HEK293T (cell line): ENCODE results near the gene FCN1.
"Not testable (repeated sequence)": the region's sequence is repeated elsewhere in the genome, so short reads cannot be mapped to it uniquely, and the experiment has no call there.

Source experiments
- CTCF ChIA-PET: fragments of 350-600 bp; formaldehyde crosslinking; extraction: SDS; loops from one replicate; lab custom pipeline; 2021; ENCODE audit warnings: antibody characterized with exemption, inconsistent platforms; lab: Yijun Ruan, JAX
- POLR2A ChIA-PET: fragments of 350-600 bp; formaldehyde crosslinking; extraction: SDS; loops from one replicate; lab custom pipeline; 2020; ENCODE audit warnings: antibody characterized with exemption, inconsistent platforms; lab: Yijun Ruan, JAX
- DNase-seq: peaks from one replicate; pipeline ENCODE4 v3.0.0; 2012; ENCODE audit warnings: mixed read lengths; ENCODE audit errors: extremely low spot score
- ARNT ChIP-seq: fragments of 450-650 bp; IDR thresholded peaks from 2 replicates; pipeline ENCODE4 v1.6.1; 2017; ENCODE audit warnings: mild to moderate bottlenecking
- BHLHE40 ChIP-seq: fragments of 450-650 bp; IDR thresholded peaks from 2 replicates; pipeline ENCODE4 v1.6.1; 2016; ENCODE audit warnings: mild to moderate bottlenecking, moderate library complexity, borderline replicate concordance
- CTBP1 ChIP-seq: fragments of 450-650 bp; IDR thresholded peaks from 2 replicates; pipeline ENCODE4 v1.6.1; 2016; ENCODE audit warnings: borderline replicate concordance
- ELF4 ChIP-seq: fragments of 450-650 bp; IDR thresholded peaks from 2 replicates; pipeline ENCODE4 v1.6.1; 2017; ENCODE audit warnings: antibody characterized with exemption
- FOXA1 ChIP-seq: fragments of 450-650 bp; IDR thresholded peaks from 2 replicates; pipeline ENCODE4 v1.6.1; 2016; ENCODE audit warnings: mild to moderate bottlenecking
- FOXK2 ChIP-seq: fragments of 450-650 bp; IDR thresholded peaks from 2 replicates; pipeline ENCODE4 v1.6.1; 2016; ENCODE audit warnings: mild to moderate bottlenecking
- FOXM1 ChIP-seq: fragments of 450-650 bp; IDR thresholded peaks from 2 replicates; pipeline ENCODE4 v1.6.1; 2017; ENCODE audit warnings: mild to moderate bottlenecking, borderline replicate concordance
- HDGF ChIP-seq: fragments of 450-650 bp; IDR thresholded peaks from 2 replicates; pipeline ENCODE4 v1.6.1; 2017; ENCODE audit warnings: antibody characterized with exemption, borderline replicate concordance
- L3MBTL2 ChIP-seq: fragments of 450-650 bp; conservative IDR thresholded peaks from 2 replicates; pipeline ENCODE4 v1.6.1; 2016; ENCODE audit warnings: mild to moderate bottlenecking
- LEF1 ChIP-seq: fragments of 450-650 bp; IDR thresholded peaks from 2 replicates; pipeline ENCODE4 v1.6.1; 2017; ENCODE audit warnings: mild to moderate bottlenecking, borderline replicate concordance
- NFRKB ChIP-seq: fragments of 450-650 bp; IDR thresholded peaks from 2 replicates; pipeline ENCODE4 v1.6.1; 2016; ENCODE audit warnings: mild to moderate bottlenecking, moderate library complexity
- PKNOX1 ChIP-seq: fragments of 450-650 bp; IDR thresholded peaks from 2 replicates; pipeline ENCODE4 v1.6.1; 2016
- SP1 ChIP-seq: fragments of 450-650 bp; IDR thresholded peaks from 2 replicates; pipeline ENCODE4 v1.6.1; 2017
- SUZ12 ChIP-seq: fragments of 450-650 bp; IDR thresholded peaks from 2 replicates; pipeline ENCODE4 v1.6.1; 2016; ENCODE audit warnings: mild to moderate bottlenecking
- TARDBP ChIP-seq: fragments of 450-650 bp; IDR thresholded peaks from 2 replicates; pipeline ENCODE4 v1.6.1; 2016
- ZNF384 ChIP-seq: fragments of 450-650 bp; IDR thresholded peaks from 2 replicates; pipeline ENCODE4 v1.6.1; 2016

Gene FCN1

GRCh38 chr9:134960701-134961181, 43.0 kb upstream of the FCN1 start:
- POLR2A ChIA-PET = no interaction called here

DNA sequence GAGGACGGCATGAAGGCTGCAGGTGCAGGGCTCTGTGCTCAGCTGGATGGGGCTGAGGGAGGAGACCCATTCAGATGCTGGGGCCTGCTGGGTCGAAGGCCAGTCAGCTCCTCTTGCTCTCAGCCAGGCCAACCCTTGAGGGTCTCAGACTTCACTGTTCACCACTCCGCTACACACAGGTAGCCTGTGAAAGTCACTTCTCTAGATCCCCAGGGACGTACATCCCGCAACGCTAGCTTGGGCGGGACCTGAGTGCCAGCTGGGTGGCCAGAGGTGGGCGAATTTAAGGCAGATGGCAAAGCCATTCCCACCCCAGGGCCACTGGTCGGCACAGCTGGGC, 42.2 kb upstream of the FCN1 start:
- TF ChIP-seq LEF1 (no peak), FOXM1 (no peak)
- ChIA-PET CTCF (no interaction called here), POLR2A (no interaction called here)
- no peak for DNase-seq

More at GRCh38 chr9:134960701-134961181, 43.0 kb upstream of the FCN1 start:
- no peak for DNase-seq
- CTCF ChIA-PET = no interaction called here
- TF ChIP-seq ZNF384 (no peak), TARDBP (no peak), L3MBTL2 (no peak), SUZ12 (no peak), BHLHE40 (no peak), HDGF (no peak), ELF4 (no peak), FOXK2 (no peak), SP1 (no peak), FOXA1 (no peak), CTBP1 (no peak), LEF1 (no peak), ARNT (no peak), NFRKB (no peak), FOXM1 (no peak), PKNOX1 (no peak)

DNA sequence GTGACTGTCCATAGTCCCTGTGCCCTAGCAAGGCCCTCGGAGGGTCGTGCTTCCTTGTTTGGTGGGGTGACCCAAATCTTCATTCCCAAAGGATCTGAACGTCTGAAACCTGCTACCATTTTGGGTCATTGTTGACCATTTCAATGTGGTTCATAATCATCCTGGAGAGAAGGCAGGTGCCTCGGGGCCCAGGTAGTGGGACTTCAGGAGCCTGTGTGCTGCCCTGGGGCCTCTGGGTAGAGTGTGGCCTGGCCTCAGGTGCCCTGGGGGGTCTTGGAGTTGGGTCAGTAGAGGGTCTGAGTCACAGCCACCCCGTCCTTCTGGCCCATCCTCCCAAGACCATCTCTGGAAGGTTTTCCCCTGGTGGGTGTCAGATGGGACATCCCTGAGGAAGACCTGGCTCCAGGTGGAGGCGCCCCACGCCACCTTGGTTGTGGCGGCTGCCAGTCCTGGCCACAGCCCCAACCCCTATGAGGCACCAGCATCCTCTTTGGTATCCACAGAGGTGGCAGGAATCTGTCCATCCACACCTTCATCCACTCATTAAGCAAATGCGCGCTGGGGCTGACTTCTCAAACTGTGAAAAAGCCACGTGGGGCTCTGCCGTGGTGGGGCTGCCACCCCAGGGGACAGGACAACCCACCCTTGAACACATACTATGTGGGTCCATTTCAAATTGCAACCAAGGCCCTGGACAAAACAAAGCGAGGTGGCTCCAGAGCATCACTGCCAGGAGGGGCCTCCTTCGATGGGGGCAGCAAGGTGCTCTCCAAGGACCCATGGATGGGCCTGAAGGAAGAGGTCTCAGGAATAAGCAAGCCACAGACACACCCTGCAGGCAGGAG, 41.6 kb upstream of the FCN1 start:
- TF ChIP-seq FOXK2 (no peak), FOXM1 (no peak), PKNOX1 (no peak), CTBP1 (no peak), SP1 (no peak), L3MBTL2 (no peak), BHLHE40 (no peak), FOXA1 (no peak), ZNF384 (no peak), LEF1 (no peak), TARDBP (no peak), ELF4 (no peak), SUZ12 (no peak), NFRKB (no peak), HDGF (no peak), ARNT (no peak)
- CTCF ChIA-PET = no interaction called here
- no peak for DNase-seq
- POLR2A ChIA-PET = no interaction called here

GRCh38 chr9:134957945-134958227, 40.2 kb upstream of the FCN1 start:
- no peak for DNase-seq
- no peak for TF ChIP-seq CTBP1
- no peak for TF ChIP-seq PKNOX1
- TF ChIP-seq FOXK2 = no peak
- TF ChIP-seq L3MBTL2 = no peak
- no peak for TF ChIP-seq SP1
- no peak for TF ChIP-seq FOXA1
- TF ChIP-seq SUZ12 = no peak
- CTCF ChIA-PET = no interaction called here
- POLR2A ChIA-PET = no interaction called here

GRCh38 chr9:134957165-134957944, 39.6 kb upstream of the FCN1 start:
- no peak for DNase-seq
- TF ChIP-seq SUZ12 = no peak
- TF ChIP-seq FOXK2 = no peak
- CTCF ChIA-PET = no interaction called here
- POLR2A ChIA-PET = no interaction called here

DNA sequence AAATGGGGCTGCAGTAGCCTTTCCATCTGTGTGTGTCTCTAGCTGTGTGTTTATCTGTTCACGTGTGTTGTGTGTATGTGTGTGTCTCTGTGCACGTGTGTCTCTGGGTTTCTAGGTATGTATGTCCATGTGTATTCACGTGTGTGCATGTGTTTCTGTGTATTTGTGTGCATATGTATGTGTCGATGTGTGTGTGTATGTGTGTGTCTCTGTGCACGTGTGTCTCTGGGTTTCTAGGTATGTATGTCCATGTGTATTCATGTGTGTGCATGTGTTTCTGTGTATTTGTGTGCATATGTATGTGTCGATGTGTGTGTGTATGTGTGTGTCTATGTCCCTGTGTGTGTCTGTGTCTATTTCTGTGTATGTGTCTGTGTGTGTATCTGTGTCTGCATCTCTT, 38.7 kb upstream of the FCN1 start:
- CTCF ChIA-PET, DNase-seq, POLR2A ChIA-PET: not testable (repeated sequence)
- TF ChIP-seq CTBP1 = 0 out of 2 replicates have a peak, but pooled peaks have one; percentile 9
